Ureter (tissue), 1 donor: ENCODE measurements around the gene BRF1. TPM values are rescaled to one million over a fixed set of nuclear protein-coding genes. Genes with fewer than 3 reads are reported as not detected.

Experiments
- DNase-seq: peaks from one replicate; pipeline ENCODE4 v3.0.0-alpha.2; 2020; ENCODE audit warnings: low spot score
- total RNA-seq: library from RNA; stranded (reverse); gene quantifications from one replicate; pipeline ENCODE4 v1.2.4, GENCODE V29; 2023
- donor health status: DM: yes; HTN: yes; CAD: no.

Gene BRF1
- total RNA-seq, 1 donor from 2014 or later: 48.7 TPM

- DNase-seq: no peak
Measured at GRCh38 chr14:105173901-105174894, 126.6 kb downstream of the BRF1 start.

GRCh38 chr14:105173145-105173544 is 127.7 kb downstream of the BRF1 start:
- no peak for DNase-seq

- DNase-seq: no peak
Measured at GRCh38 chr14:105172476-105172875, 128.3 kb downstream of the BRF1 start.

- DNase-seq: no peak
Measured at GRCh38 chr14:105171004-105171673, 129.7 kb downstream of the BRF1 start.

GRCh38 chr14:105169776-105170655 is 130.8 kb downstream of the BRF1 start:
- DNase-seq: no peak

- no peak for DNase-seq
Measured at GRCh38 chr14:105168979-105169507, 131.8 kb downstream of the BRF1 start.

- no peak for DNase-seq
Measured at GRCh38 chr14:105168496-105168978, 132.3 kb downstream of the BRF1 start, which contains the start of gene JAG2. JAG2 (minus strand) TSS chr14:105168776; CDS start chr14:105168420, 356 bp downstream.

- DNase-seq: no peak
Measured at GRCh38 chr14:105168093-105168420, 132.7 kb downstream of the BRF1 start.

GRCh38 chr14:105167303-105168092 is 133.3 kb downstream of the BRF1 start:
- DNase-seq: peak; percentile 63

GRCh38 chr14:105166571-105167302 is 134.1 kb downstream of the BRF1 start:
- no peak for DNase-seq

GRCh38 chr14:105165761-105166485 is 134.9 kb downstream of the BRF1 start:
- no peak for DNase-seq

GRCh38 chr14:105165134-105165704 is 135.6 kb downstream of the BRF1 start:
- no peak for DNase-seq

- no peak for DNase-seq
Measured at GRCh38 chr14:105163040-105163742, 137.6 kb downstream of the BRF1 start.

- DNase-seq: no peak
Measured at GRCh38 chr14:105162669-105162979, 138.2 kb downstream of the BRF1 start.

GRCh38 chr14:105161964-105162668 is 138.7 kb downstream of the BRF1 start:
- DNase-seq: no peak

- DNase-seq: no peak
Measured at GRCh38 chr14:105161309-105161708, 139.5 kb downstream of the BRF1 start.

- no peak for DNase-seq
Measured at GRCh38 chr14:105160776-105161175, 140.0 kb downstream of the BRF1 start.

- DNase-seq: no peak
Measured at GRCh38 chr14:105159344-105159743, 141.5 kb downstream of the BRF1 start.
